Measurements from ENCODE around the gene MPZL2.

Gene MPZL2

DNA sequence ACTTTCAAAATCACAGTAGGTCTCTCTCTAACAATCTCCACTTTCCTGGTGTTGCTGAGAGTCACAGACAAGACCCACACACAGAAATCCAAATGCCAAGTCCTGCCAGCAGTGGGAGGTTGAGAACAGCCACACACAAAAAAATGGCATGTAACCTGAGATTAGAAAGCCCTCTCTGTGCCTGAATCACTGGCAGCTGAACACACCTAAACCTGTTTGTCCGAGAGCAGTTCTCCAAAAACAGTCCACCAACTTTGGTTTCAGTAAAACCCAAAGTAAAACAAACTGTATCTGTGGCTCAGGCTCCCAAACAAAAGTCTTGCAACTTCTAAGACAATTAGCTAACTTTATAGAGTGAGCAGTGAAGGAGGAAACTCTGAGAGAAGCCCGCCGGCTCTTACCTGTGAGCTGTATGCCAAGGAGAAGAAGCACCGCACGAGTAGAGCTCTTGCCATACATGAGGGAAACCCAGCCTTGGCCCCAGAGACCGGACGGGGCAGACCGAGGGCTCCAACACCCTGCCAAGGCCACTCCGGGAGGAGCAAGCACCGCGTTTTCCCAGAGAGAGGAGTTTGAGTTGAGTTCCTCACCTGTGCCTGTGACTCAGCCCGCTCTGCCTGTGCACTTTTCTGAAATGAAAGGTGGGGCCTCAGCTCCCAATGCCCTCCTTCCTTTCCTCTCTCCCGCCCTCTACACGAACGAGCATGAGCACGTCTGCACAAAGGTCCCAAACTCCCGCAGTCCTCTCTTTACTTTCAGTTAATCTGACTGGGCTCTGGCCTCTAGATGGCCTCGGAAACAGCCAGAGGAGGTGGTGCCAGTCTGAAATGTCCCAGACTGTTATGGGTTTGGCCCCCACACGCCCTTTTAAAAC lies at the start of gene MPZL2:
Gene MPZL2, minus strand, starts transcription at position 603 of the 874 bp plus-strand sequence. Its CDS starts 144 bp downstream, at position 459.
- TF ChIP-seq GATA3 (IDR thresholded peaks at IDR 0.05; ENCODE audit: low read depth, low read length) = no peak
- no peak for TF ChIP-seq GATA2 (IDR thresholded peaks at IDR 0.05; ENCODE audit: low read depth, low read length)

DNA sequence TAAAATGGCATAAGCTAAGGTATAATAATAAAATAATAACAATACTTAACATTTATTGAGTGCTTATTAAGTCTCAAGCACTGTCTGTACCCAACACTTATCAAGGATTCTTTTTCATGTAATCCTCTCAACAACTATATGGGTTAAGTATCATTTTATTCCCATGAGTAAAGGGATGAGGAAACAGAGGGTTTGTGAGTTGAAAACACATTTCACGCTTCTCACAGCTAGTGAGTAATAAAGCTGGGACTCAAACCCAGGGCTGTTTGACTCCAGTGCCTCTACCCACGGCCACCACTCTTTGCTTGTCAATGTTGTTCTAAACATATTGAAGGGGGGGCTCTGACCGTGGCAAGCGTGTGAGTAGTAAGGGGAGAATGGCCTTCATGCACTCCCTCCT lies 49.1 kb upstream of the MPZL2 start:
- TF ChIP-seq GATA2 (IDR thresholded peaks at IDR 0.05; ENCODE audit: low read depth, low read length) (no peak), GATA3 (IDR thresholded peaks at IDR 0.05; ENCODE audit: low read depth, low read length) (no peak)

DNA sequence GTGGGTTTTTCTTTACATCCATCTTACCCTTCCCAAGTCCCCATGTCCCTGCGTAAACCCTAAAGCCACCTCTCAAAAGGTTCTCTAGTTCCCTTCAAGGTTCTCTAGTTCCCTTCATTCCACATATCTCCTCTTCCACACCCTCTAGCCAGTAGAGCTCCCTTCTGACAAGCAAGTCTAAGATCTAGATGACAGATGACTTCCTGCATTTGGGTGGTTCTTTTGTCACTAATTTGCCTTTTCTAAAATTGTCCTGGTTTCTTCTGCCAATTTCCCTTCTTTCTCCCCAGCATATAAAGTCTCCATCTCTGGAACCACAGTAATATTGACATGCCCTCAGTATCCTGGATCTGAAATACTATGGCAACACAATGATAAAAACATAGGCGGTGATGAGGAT lies 48.2 kb upstream of the MPZL2 start:
- TF ChIP-seq GATA2 (IDR thresholded peaks at IDR 0.05; ENCODE audit: low read depth, low read length) (no peak), GATA3 (IDR thresholded peaks at IDR 0.05; ENCODE audit: low read depth, low read length) (no peak)

DNA sequence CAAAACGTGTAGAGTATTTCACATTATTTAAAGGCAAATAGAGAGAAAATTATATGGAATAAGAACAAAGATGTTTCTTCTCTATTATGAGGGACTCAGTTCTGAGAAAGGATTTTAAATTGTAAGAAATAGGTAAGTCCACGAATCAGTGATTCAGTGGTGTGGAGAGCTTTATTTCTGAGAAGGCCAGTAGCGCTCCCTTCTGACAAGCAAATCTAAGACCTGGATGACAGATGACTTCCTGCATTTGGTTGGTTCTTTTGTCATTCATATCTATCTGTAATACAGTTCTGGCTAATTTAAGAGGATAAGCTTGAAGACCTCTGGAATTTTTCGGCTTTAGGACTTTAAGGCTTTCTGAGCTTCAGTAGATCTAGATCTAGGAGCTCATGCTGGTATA lies 47.4 kb upstream of the MPZL2 start:
- TF ChIP-seq GATA2 (IDR thresholded peaks at IDR 0.05; ENCODE audit: low read depth, low read length) (no peak), GATA3 (IDR thresholded peaks at IDR 0.05; ENCODE audit: low read depth, low read length) (no peak)

DNA sequence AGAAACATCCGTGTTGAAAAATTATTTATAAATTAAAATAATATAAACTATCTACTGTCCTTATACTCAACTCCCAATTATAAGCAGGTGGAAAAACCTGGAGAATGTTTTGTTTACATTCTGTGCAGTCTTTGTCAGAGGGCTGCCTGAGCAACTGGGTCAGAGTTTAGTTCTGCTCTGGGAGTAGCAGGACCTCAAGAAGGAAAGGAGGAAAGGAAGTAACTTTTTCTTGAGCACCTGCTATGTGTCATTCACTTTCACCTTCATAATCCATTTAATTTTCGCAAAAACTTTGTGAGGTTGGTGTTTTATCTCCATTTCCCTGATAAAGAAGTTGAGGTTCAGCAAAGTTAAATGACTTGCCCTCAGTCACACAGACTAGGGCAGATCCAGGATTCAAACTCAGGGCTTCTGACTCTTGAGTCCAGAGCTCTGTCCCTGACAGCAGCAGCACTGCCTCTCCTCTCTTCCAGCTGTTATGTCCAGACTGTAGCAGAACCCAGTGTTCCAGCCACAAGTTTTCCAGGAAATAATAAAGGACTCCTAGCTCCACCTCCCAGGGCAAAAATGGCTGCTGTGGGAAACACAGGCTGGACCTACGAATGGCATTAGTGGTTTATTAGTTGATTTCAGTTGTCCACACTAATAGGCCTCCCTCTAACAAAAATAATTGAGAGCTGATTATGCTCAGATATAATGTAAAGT lies 46.8 kb upstream of the MPZL2 start:
- no peak for TF ChIP-seq GATA2 (IDR thresholded peaks at IDR 0.05; ENCODE audit: low read depth, low read length)
- no peak for TF ChIP-seq GATA3 (IDR thresholded peaks at IDR 0.05; ENCODE audit: low read depth, low read length)

DNA sequence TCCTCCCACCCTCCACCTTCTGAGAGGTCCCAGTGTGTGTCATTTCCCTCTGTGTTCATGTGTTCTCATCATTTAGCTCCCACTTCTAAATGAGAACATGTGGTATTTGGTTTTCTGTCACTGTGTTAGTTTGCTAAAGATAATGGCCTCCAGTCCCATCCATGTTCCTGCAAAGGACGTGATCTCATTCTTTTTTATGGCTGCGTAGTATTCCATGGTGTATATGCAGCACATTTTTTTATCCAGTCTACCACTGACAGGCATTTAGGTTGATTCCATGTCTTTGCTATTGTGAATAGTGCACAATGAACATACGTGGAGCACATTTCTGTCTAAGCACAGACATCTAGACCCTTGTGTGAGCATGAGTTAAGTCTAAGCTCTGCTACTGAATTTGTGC lies 46.2 kb upstream of the MPZL2 start:
- TF ChIP-seq GATA2 (IDR thresholded peaks at IDR 0.05; ENCODE audit: low read depth, low read length) = no peak
- TF ChIP-seq GATA3 (IDR thresholded peaks at IDR 0.05; ENCODE audit: low read depth, low read length) = no peak

DNA sequence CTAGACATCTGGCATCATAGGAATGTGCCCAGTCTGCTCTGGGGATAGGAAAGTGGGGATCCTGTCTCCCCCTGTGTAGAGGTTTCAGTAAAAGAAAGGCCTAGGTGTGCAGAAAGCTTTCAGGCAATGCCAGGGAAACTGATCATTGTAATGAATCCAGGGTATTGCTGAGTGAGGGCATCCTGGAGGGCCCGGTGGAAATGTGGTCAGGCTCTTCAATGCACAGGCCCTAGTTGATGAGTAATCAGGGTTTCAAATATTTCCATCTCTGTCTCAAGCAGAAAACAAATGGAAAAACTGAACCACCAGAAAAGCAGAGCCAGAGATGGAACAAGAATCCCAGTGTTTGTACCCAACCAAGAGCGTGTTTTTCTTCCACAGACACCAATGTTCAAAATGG lies 42.5 kb upstream of the MPZL2 start:
- TF ChIP-seq GATA2 (IDR thresholded peaks at IDR 0.05; ENCODE audit: low read depth, low read length) (no peak), GATA3 (IDR thresholded peaks at IDR 0.05; ENCODE audit: low read depth, low read length) (no peak)

DNA sequence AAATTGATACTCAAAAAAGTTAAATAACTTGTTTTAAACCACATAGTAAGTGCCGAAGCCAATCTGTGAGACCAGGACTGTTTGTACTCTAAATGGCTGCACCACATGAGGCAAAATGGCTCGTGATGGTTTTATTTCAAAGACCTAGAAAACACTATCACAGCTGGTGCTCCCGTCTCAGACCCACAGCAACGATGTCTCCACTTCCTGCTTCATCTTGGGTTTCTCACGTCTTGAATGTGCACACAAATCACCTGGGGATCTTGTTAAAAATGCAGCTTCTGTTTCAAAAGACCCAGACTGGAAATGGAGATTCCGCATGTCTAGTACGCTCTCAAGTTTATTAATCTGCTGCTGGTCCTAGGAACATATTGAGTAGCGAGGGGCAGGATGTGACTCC lies 41.6 kb upstream of the MPZL2 start:
- TF ChIP-seq GATA3 (IDR thresholded peaks at IDR 0.05; ENCODE audit: low read depth, low read length) = no peak
- TF ChIP-seq GATA2 (IDR thresholded peaks at IDR 0.05; ENCODE audit: low read depth, low read length) = no peak

DNA sequence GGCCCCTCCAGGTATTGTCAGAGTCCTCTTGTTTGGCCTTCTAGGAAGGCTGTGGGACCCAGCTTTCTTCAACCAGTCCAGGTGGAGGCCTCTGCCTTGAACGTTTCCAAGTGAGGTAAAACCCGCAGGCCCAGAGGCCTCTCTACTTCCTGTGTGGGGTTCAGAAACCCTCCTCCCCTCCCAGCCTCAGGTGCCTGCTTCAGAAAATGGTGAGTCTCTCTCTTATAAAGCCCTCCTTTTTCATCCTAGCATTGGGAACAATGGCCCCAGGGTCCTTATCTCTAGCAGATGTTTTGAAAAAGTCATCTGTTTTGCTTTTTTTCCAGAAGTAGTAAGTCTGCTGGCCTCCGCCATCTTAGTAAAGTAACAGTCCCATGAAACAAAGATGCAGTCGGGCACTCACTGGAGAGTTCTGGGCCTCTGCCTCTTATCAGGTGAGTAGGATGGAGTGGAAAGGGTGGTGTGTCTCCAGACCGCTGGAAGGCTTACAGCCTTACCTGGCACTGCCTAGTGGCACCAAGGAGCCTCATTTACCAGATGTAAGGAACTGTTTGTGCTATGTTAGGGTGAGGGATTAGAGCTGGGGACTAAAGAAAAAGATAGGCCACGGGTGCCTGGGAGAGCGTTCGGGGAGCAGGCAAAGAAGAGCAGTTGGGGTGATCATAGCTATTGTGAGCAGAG lies 40.6 kb upstream of the MPZL2 start, which contains the start of gene CD3E:
Gene CD3E, plus strand, starts transcription at position 163 of the 681 bp plus-strand sequence. Its CDS starts 223 bp downstream, at position 386.
- TF ChIP-seq GATA2 (IDR thresholded peaks at IDR 0.05; ENCODE audit: low read depth, low read length) (no peak), GATA3 (IDR thresholded peaks at IDR 0.05; ENCODE audit: low read depth, low read length) (no peak)

DNA sequence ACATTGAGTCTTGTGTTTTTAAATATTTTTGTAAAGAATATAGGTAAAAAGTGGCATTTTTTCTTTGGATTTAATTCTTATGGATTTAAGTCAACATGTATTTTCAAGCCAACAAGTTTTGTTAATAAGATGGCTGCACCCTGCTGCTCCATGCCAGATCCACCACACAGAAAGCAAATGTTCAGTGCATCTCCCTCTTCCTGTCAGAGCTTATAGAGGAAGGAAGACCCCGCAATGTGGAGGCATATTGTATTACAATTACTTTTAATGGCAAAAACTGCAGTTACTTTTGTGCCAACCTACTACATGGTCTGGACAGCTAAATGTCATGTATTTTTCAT lies 40.1 kb upstream of the MPZL2 start:
- TF ChIP-seq GATA2 (IDR thresholded peaks at IDR 0.05; ENCODE audit: low read depth, low read length) = no peak
- TF ChIP-seq GATA3 (IDR thresholded peaks at IDR 0.05; ENCODE audit: low read depth, low read length) = no peak

DNA sequence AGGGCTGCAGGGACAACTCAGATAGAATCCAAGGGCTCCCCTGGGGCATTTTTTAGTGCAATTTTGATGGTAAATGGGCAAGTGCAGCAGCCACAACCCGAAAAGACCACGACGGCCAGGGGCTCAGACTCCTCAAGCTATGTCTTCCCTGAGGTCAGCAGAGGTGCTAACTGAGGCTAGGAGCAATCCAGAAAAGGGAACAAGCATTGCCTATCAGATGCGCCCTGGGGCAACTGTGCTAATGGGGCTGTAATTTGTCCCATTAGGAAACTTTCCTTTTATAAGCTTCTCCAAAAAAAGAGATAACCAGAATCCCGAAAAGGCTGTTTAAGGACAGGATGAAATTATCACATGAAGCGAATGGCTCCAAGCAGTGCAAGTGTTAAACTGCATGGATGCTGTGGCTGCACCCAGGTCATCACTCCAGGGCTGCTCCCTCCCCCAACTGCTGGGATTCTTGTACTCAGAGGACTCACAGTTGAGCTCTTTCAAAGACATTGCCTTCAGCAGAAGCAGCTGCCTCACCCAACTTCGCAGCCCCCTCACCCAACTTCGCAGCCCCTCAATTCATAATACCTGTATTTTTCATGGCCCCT lies 37.6 kb upstream of the MPZL2 start:
- TF ChIP-seq GATA2 (IDR thresholded peaks at IDR 0.05; ENCODE audit: low read depth, low read length) = no peak
- no peak for TF ChIP-seq GATA3 (IDR thresholded peaks at IDR 0.05; ENCODE audit: low read depth, low read length)

DNA sequence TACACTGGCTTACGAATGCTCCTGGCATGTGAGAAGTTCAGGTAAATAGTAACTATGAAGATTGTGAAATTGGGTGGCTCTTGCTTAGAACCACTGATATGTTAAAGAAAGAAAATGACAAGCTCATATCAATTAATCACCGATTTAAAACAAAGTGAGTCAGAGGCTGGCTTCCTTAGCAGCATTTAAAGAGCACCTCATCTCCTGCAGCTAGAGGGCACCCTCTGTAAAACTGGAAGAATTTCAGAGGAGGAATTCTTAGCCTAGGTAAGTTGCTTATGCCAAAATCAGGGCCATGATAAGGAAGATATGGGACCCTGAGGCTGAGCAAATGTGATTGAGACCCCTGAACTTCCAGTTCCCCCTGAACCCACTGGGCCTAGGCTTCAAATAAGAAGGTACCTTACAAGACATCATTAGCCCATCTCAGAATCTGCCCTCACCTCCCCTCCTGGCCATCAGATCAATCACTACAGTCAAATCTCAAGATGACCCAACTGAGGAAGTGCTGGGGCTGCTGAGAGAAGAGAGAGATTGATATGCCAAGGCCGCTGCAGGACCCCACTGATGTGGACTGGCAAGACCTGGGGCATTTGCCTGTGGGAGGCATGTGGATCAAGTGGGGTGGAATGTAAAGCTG lies 31.8 kb upstream of the MPZL2 start:
- TF ChIP-seq GATA2 (IDR thresholded peaks at IDR 0.05; ENCODE audit: low read depth, low read length) = no peak

DNA sequence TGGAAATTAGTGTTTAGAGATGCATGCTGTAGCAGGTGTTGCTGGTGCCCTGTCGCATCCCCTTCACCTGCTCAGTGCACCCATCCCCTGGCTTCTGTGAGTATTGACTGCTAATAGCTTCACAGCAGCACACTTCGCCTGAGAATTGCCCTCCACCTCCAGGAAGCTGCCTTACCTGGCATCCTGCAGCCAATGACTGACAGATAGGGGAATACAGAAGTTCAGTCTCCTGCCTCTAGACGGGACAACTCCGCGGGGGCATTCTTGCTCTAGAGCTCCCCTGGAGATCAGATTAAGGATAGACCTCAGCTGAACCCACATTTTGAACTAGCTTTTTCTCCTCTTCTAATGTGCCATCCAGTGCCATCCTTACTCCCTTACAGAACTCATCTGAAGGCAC lies 31.1 kb upstream of the MPZL2 start:
- TF ChIP-seq GATA3 (IDR thresholded peaks at IDR 0.05; ENCODE audit: low read depth, low read length) (no peak), GATA2 (IDR thresholded peaks at IDR 0.05; ENCODE audit: low read depth, low read length) (no peak)

DNA sequence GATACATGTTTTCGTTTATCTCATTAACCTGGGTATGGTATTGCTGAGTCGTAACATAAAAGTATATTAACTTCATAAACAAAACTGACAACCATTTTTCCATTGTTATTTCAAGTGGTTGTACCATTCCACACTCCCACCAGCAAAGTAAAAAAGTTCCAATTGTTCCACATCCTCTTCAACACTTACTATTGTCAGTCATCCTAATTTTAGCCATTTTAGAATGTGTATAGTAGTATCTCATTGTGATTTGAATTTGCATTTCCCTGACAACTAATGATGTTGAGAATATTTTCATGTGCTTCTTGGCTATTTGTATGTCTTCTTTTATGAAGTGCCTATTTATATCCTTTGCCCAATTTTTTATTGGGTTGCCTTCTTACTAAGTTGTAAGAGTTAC lies 30.0 kb upstream of the MPZL2 start:
- TF ChIP-seq GATA2 (IDR thresholded peaks at IDR 0.05; ENCODE audit: low read depth, low read length) (no peak), GATA3 (IDR thresholded peaks at IDR 0.05; ENCODE audit: low read depth, low read length) (no peak)

All from SH-SY5Y (cell line).